Hepatocyte (in vitro differentiated cells): ENCODE measurements around the gene CRYGB. TPM values are rescaled to one million over a fixed set of nuclear protein-coding genes. Genes with fewer than 3 reads are reported as not detected.

Source experiments
- DNase-seq: peaks from one replicate; pipeline ENCODE4 v3.0.0-alpha.2; 2016; ENCODE audit warnings: low spot score
- H2AFZ ChIP-seq: fragments of 200-600 bp; sonication (generic); 2 replicates; pipeline ENCODE4 v1.6.0; 2016; ENCODE audit warnings: antibody characterized with exemption, mild to moderate bottlenecking
- H3K27ac ChIP-seq: fragments of 200-600 bp; sonication (generic); 2 replicates; pipeline ENCODE4 v1.5.1; 2016; ENCODE audit warnings: mild to moderate bottlenecking
- H3K27me3 ChIP-seq: fragments of 200-600 bp; sonication (generic); 2 replicates; pipeline ENCODE4 v1.6.1; 2016
- H3K36me3 ChIP-seq: fragments of 200-600 bp; sonication (generic); replicated peaks from 2 replicates; pipeline ENCODE4 v1.5.1; 2016; ENCODE audit warnings: low read depth; ENCODE audit not compliant: insufficient read depth
- H3K4me1 ChIP-seq: fragments of 200-600 bp; sonication (generic); 2 replicates; pipeline ENCODE4 v1.5.1; 2016; ENCODE audit warnings: mild to moderate bottlenecking, moderate library complexity; ENCODE audit not compliant: insufficient read depth
- H3K4me2 ChIP-seq: fragments of 200-600 bp; sonication (generic); 2 replicates; pipeline ENCODE4 v1.6.0; 2016
- H3K4me3 ChIP-seq: fragments of 200-600 bp; sonication (generic); 2 replicates; pipeline ENCODE4 v1.5.1; 2016; ENCODE audit warnings: mild to moderate bottlenecking
- H3K79me2 ChIP-seq: fragments of 200-600 bp; sonication (generic); 2 replicates; pipeline ENCODE4 v1.6.0; 2017; ENCODE audit warnings: mild to moderate bottlenecking
- H3K9me2 ChIP-seq: fragments of 200-600 bp; sonication (generic); replicated peaks from 2 replicates; pipeline ENCODE4 v1.6.0; 2017; ENCODE audit warnings: mild to moderate bottlenecking; ENCODE audit not compliant: insufficient read depth
- H3K9me3 ChIP-seq: fragments of 200-600 bp; sonication (generic); 2 replicates; pipeline ENCODE4 v1.5.1; 2016; ENCODE audit warnings: low read depth, mild to moderate bottlenecking
- H4K20me1 ChIP-seq: fragments of 200-600 bp; sonication (generic); 2 replicates; pipeline ENCODE4 v1.6.0; 2016; ENCODE audit warnings: mild to moderate bottlenecking; ENCODE audit not compliant: insufficient read depth, poor library complexity, severe bottlenecking
- EZH2 ChIP-seq: fragments of 200-600 bp; sonication (generic); IDR thresholded peaks from 2 replicates; pipeline ENCODE4 v1.6.1; 2016; ENCODE audit warnings: antibody characterized with exemption, mild to moderate bottlenecking, borderline replicate concordance
- EZH2phosphoT487 ChIP-seq: fragments of 200-600 bp; sonication (generic); IDR thresholded peaks from one replicate; pipeline ENCODE4 v1.6.1; 2018; ENCODE audit warnings: antibody characterized with exemption, mild to moderate bottlenecking, low read depth, moderate library complexity; ENCODE audit not compliant: unreplicated experiment, severe bottlenecking
- WGBS: methylation state at CpG from one replicate; pipeline ENCODE4 v1.1.6; 2016; ENCODE audit warnings: low lambda C conversion rate; ENCODE audit errors: missing lambda C conversion rate; 5-methylcytosine and 5-hydroxymethylcytosine counted together
- polyA plus RNA-seq: library from polyadenylated mRNA; unstranded; fragments of >200 nt; fragmentation: Nextera tagmentation; extraction: Ambion mirVana; gene quantifications from 2 replicates; pipeline ENCODE4 v1.2.1, GENCODE V29; 2016
- total RNA-seq: library from RNA; depleted of rRNA; stranded (reverse); fragments of >200 nt; gene quantifications from 2 replicates; pipeline ENCODE4 v1.2.3, GENCODE V29; 2014
- TF ChIP-seq, protein P1 (sequence below): fragments of 200-600 bp; sonication (generic); IDR thresholded peaks from 2 replicates; pipeline ENCODE4 v1.5.1; 2016; ENCODE audit warnings: antibody characterized with exemption, mild to moderate bottlenecking; ENCODE audit not compliant: poor library complexity

CRYGB gene
- total and polyA plus RNA-seq, 2 experiments from 2014 or later: not detected

DNA sequence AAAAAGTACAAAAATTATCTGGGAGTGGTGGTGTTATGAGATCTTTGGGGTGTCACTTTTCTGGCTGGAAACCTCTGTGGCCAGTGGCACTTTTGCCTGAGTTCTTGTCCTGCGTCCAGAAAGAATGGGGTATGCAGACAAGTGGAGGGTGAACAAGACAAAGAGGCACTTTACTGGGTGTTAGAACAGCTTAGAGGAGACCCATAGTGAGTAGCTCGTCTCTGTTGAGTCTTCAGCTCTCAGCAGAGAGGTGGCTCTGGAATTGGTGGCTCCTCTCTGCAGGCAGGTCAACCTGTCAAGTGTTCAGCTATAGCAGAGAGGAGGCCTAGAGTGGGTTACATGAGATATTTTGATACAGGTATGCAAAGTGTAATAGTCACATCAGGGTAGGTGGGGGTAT lies 47.7 kb downstream of the CRYGB start:
- Histone ChIP-seq H3K9me3 (no peaks in the 10 kb centered on the region), H3K27ac (no peak overlapping the region), H3K27me3 (no peaks in the 10 kb centered on the region), H2AFZ (no peak overlapping the region), H3K9me2 (no peaks in the 10 kb centered on the region), H3K4me2 (no peak overlapping the region), H3K4me3 (no peak overlapping the region), H3K79me2 (no peaks in the 10 kb centered on the region), H4K20me1 (no peaks in the 10 kb centered on the region), H3K4me1 (no peaks in the 10 kb centered on the region), H3K36me3 (no peaks in the 10 kb centered on the region)
- no peak for DNase-seq
- TF ChIP-seq EZH2phosphoT487 (no peak), EZH2 (no peak)
- TF ChIP-seq, protein P1, sequence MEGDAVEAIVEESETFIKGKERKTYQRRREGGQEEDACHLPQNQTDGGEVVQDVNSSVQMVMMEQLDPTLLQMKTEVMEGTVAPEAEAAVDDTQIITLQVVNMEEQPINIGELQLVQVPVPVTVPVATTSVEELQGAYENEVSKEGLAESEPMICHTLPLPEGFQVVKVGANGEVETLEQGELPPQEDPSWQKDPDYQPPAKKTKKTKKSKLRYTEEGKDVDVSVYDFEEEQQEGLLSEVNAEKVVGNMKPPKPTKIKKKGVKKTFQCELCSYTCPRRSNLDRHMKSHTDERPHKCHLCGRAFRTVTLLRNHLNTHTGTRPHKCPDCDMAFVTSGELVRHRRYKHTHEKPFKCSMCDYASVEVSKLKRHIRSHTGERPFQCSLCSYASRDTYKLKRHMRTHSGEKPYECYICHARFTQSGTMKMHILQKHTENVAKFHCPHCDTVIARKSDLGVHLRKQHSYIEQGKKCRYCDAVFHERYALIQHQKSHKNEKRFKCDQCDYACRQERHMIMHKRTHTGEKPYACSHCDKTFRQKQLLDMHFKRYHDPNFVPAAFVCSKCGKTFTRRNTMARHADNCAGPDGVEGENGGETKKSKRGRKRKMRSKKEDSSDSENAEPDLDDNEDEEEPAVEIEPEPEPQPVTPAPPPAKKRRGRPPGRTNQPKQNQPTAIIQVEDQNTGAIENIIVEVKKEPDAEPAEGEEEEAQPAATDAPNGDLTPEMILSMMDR: no peak
- WGBS: 58% methylated on average over 2 of the region's 2 CpGs

DNA sequence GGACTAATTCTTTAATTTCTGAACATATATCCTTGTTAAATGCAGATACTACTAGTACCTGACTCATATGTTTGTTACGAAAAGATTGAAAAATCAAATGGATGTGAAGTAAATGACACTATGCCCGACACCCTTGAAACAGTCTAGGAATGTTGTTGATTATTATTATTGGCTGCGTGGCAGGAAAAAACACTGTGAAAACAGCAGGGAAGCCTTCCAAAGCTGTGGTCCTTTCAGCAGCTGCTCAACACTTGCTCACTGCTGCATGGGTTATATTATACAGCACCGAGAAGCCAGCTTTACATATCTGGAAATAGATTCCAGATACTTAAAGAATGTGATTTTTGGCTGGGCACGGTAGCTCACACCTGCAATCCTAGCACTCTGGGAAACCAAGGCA lies 48.2 kb downstream of the CRYGB start:
- no peaks in the 10 kb centered on the region for H3K79me2 ChIP-seq
- no peaks in the 10 kb centered on the region for H3K9me2 ChIP-seq
- H3K4me2 ChIP-seq: no peak overlapping the region
- no peak for TF ChIP-seq EZH2
- TF ChIP-seq, protein P1: no peak
- TF ChIP-seq EZH2phosphoT487: no peak
- no peaks in the 10 kb centered on the region for H4K20me1 ChIP-seq
- DNase-seq: no peak
- H3K9me3 ChIP-seq: no peaks in the 10 kb centered on the region
- 65% methylated on average over 5 of the region's 5 CpGs for WGBS
- H3K27ac ChIP-seq: no peak overlapping the region
- H3K4me1 ChIP-seq: peaks cover under 1% of the 10 kb centered on the region
- no peak overlapping the region for H3K4me3 ChIP-seq
- no peaks in the 10 kb centered on the region for H3K27me3 ChIP-seq
- no peak overlapping the region for H2AFZ ChIP-seq
- no peaks in the 10 kb centered on the region for H3K36me3 ChIP-seq

DNA sequence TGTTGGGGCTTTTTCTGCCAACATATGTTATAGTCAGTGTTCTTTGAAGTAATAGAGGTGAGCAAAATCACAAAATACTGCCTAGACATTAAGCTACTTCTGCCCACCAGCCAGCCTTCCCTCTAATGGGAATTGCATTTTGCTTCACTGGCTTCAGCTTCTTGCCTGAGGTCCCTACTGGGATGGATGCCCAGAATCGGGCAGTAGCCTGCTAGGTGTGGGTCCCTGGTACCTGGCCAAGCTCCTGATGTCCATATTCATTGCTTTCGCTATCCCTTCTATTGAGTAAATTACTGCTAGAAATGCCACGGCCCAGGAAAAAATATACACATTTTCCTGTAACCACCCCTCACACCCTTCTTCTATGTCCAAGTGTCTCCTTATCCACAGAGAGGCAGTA lies 48.6 kb downstream of the CRYGB start:
- Histone ChIP-seq H2AFZ (no peak overlapping the region), H3K27ac (no peak overlapping the region), H3K4me2 (no peak overlapping the region), H4K20me1 (no peaks in the 10 kb centered on the region), H3K4me1 (peaks cover 6% of the 10 kb centered on the region), H3K9me2 (no peaks in the 10 kb centered on the region), H3K4me3 (no peak overlapping the region), H3K9me3 (no peaks in the 10 kb centered on the region), H3K36me3 (no peaks in the 10 kb centered on the region), H3K79me2 (no peaks in the 10 kb centered on the region), H3K27me3 (no peaks in the 10 kb centered on the region)
- no peak for TF ChIP-seq EZH2
- TF ChIP-seq EZH2phosphoT487: no peak
- TF ChIP-seq, protein P1: no peak
- DNase-seq: no peak
- 86% methylated on average over 3 of the region's 3 CpGs for WGBS

DNA sequence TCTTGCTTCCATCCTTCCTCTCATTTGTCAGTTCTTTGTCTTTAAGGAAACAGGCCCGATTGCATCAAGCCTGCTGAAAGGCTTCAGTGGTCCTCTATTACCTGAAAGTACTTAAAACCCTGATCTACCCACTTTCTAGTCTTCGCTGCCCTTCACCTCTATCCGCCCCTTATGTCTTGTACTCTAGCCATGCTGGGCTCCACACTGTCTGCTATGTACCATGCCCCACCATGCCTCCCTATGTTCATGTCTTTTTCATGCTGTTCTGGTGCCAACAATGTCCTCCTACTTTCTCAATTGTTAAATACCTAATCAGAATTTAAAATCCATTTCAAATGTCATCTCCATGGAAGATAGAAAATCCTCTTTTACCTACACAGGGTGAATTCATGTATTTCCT lies 49.9 kb downstream of the CRYGB start:
- TF ChIP-seq EZH2 (no peak), EZH2phosphoT487 (no peak)
- TF ChIP-seq, protein P1: no peak
- Histone ChIP-seq H3K27me3 (no peaks in the 10 kb centered on the region), H3K4me1 (peaks cover 10% of the 10 kb centered on the region), H3K4me2 (no peak overlapping the region), H2AFZ (no peak overlapping the region), H4K20me1 (no peaks in the 10 kb centered on the region), H3K4me3 (no peak overlapping the region), H3K27ac (no peak overlapping the region), H3K79me2 (no peaks in the 10 kb centered on the region), H3K9me2 (no peaks in the 10 kb centered on the region), H3K9me3 (no peaks in the 10 kb centered on the region), H3K36me3 (no peaks in the 10 kb centered on the region)
- 84% methylated on average over 3 of the region's 3 CpGs for WGBS
- DNase-seq: no peak
